ENCODE measurements around the gene ATG9A. TPM values are rescaled to one million over a fixed set of nuclear protein-coding genes. Genes with fewer than 3 reads are reported as not detected.

The ATG9A gene
- total and polyA plus RNA-seq, 2 donors (not counting 1 experiment from before 2014, with no cell fraction given) = 41.8 to 65.5 TPM

GRCh38 chr2:219248845-219249202, 19.4 kb upstream of the ATG9A start:
- Histone ChIP-seq H3K79me2 (ENCODE audit: control insufficient read depth, insufficient read depth, low read length) (peaks cover 84% of the 10 kb centered on the region), H4K20me1 (ENCODE audit: control insufficient read depth, insufficient read depth, low read length, poor library complexity, severe bottlenecking) (peaks cover 22% of the 10 kb centered on the region), H3K4me1 (ENCODE audit: control insufficient read depth in 2 of 2, insufficient read depth in 2 of 2, low read length in 2 of 2) (peaks cover 73 to 80% of the 10 kb centered on the region in 2 donors), H3K27ac (ENCODE audit: low read length in 2 of 2) (peak overlapping the region; percentile 75 to 92), H3K27me3 (replicated peaks in 1 of 4; ENCODE audit: control extremely low read depth in 1 of 4, control insufficient read depth in 3 of 4, insufficient read depth in 4 of 4, low read length in 3 of 4) (no peaks in the 10 kb centered on the region), H3K9me3 (ENCODE audit: control extremely low read depth in 1 of 3, control insufficient read depth in 2 of 3, insufficient read depth in 1 of 3, low read length in 2 of 3) (no peaks in the 10 kb centered on the region), H2AFZ (ENCODE audit: insufficient read depth, low read depth, low read length, poor library complexity, severe bottlenecking) (no peak overlapping the region), H3K9ac (ENCODE audit: low read length) (peak overlapping the region; percentile 59), H3K4me3 (ENCODE audit: control extremely low read depth in 1 of 5, extremely low read depth in 1 of 5, insufficient read depth in 1 of 5, low read depth in 2 of 5, low read length in 4 of 5) (peak overlapping the region; percentile 8 to 53 (median 38)), H3K4me2 (replicated peaks; ENCODE audit: low read depth, low read length, poor library complexity, severe bottlenecking) (peak overlapping the region; percentile 93), H3K36me3 (replicated peaks in 1 of 2; ENCODE audit: control extremely low read depth in 1 of 2, control insufficient read depth in 1 of 2, extremely low read depth in 1 of 2, insufficient read depth in 2 of 2, low read length in 1 of 2) (peaks cover 2 to 35% of the 10 kb centered on the region in 2 experiments)
- TF ChIP-seq EZH2 (IDR thresholded peaks at IDR 0.05; ENCODE audit: borderline replicate concordance, insufficient read depth, low read depth, low read length, poor library complexity, severe bottlenecking) = no peak
- TF ChIP-seq CTCF (IDR thresholded peaks at IDR 0.05) = no peak
- ChIA-PET POLR2A (interaction anchor here (0.6 to 3.3 kb wide), 8 partner anchors 9 to 356 kb away, joined by 3 to 39 read pairs (median 10); partner anchors contain the start of genes ABCB6, ANKZF1, ATG9A and CNPPD1), CTCF (interaction anchor here (1.0 to 6.8 kb wide), 13 partner anchors 9 to 372 kb away, joined by 3 to 69 read pairs (median 6); partner anchors contain the start of genes ANKZF1, ATG9A and DNAJB2)
- Mint-ChIP-seq H3K4me3 (peak overlapping the region; percentile 87), H3K27ac (peak overlapping the region; percentile 96), H3K4me1 (peaks cover 82% of the 10 kb centered on the region), H3K27me3 (no peaks in the 10 kb centered on the region), H3K9me3 (ENCODE audit: insufficient read depth) (no peaks in the 10 kb centered on the region)
- intact Hi-C loops (cut with micrococcal nuclease) = loop anchor here (1.0 kb wide), 1 partner anchor 20 kb away; the partner anchor contains the start of genes ANKZF1 and ATG9A
- DNase-seq = no peak
- 64% methylated on average over 2 of the region's 2 CpGs for WGBS (ENCODE audit: insufficient coverage)
- no peak for ATAC-seq (ENCODE audit: low read depth)
